CD4-positive, alpha-beta memory T cell (primary cell): ENCODE results near the gene TCF4. TPM values are rescaled to one million over a fixed set of nuclear protein-coding genes. Genes with fewer than 3 reads are reported as not detected.
A peak's percentile ranks its signal among the peaks of the same experiment; 100 is the strongest.

Experiments used
- CTCF ChIA-PET: fragments of 350-600 bp; sonication (Branson Sonifier 250); formaldehyde crosslinking; loops from one replicate; lab custom pipeline; 2021; ENCODE audit warnings: inconsistent platforms; ENCODE audit not compliant: partially characterized antibody; lab: Charles Lee
- POLR2A ChIA-PET: fragments of 350-600 bp; sonication (Branson Sonifier 250); formaldehyde crosslinking; loops from one replicate; lab custom pipeline; 2021; ENCODE audit not compliant: partially characterized antibody; lab: Charles Lee
- DNase-seq, 5 donors: peaks; one replicate each; pipeline versions ENCODE4 v3.0.0 to v3.0.0-alpha.2; 2020 to 2022; ENCODE audit warnings: mixed read lengths in 1 of 5
- H3K27ac ChIP-seq: one replicate; pipeline ENCODE4 v1.7.0; 2013; ENCODE audit warnings: low read depth, low read length
- H3K27me3 ChIP-seq: 2 replicates; pipeline ENCODE4 v1.7.0; 2013; ENCODE audit warnings: mild to moderate bottlenecking, low read length, moderate library complexity; ENCODE audit not compliant: insufficient read depth
- H3K36me3 ChIP-seq: 2 replicates; pipeline ENCODE4 v1.7.0; 2013; ENCODE audit warnings: mild to moderate bottlenecking, low read length, moderate library complexity; ENCODE audit not compliant: insufficient read depth
- H3K4me1 ChIP-seq: 2 replicates; pipeline ENCODE4 v1.7.0; 2013; ENCODE audit warnings: mild to moderate bottlenecking, low read length, moderate library complexity; ENCODE audit not compliant: insufficient read depth
- H3K4me3 ChIP-seq, 2 donors: one replicate each; pipeline ENCODE4 v1.7.0; 2013; ENCODE audit warnings: low read length in 2 of 2, mild to moderate bottlenecking in 1 of 2
- H3K9me3 ChIP-seq, 2 donors: one replicate each; pipeline ENCODE4 v1.7.0; 2013; ENCODE audit warnings: low read length in 2 of 2, control low read depth in 1 of 2; ENCODE audit not compliant: control insufficient read depth in 1 of 2
- H3K27ac Mint-ChIP-seq, 7 donors: one replicate each; pipeline ENCODE4 v1.8.0; 2020 to 2021; ENCODE audit warnings: mixed read lengths in 7 of 7, mild to moderate bottlenecking in 6 of 7, inconsistent platforms in 3 of 7, moderate library complexity in 3 of 7
- H3K27me3 Mint-ChIP-seq, 2 donors: one replicate each; pipeline ENCODE4 v1.8.0; 2020 to 2021; ENCODE audit warnings: mixed read lengths in 2 of 2
- H3K36me3 Mint-ChIP-seq, 2 donors: one replicate each; pipeline ENCODE4 v1.8.0; 2020 to 2021; ENCODE audit warnings: mixed read lengths in 2 of 2, inconsistent platforms in 1 of 2, mild to moderate bottlenecking in 1 of 2
- H3K4me1 Mint-ChIP-seq, 4 donors: one replicate each; pipeline ENCODE4 v1.8.0; 2020 to 2021; ENCODE audit warnings: mixed read lengths in 4 of 4, mild to moderate bottlenecking in 1 of 4
- H3K4me3 Mint-ChIP-seq, 8 donors: one replicate each; pipeline ENCODE4 v1.8.0; 2020 to 2021; ENCODE audit warnings: mixed read lengths in 8 of 8, mild to moderate bottlenecking in 7 of 8, moderate library complexity in 6 of 8, inconsistent platforms in 3 of 8
- H3K9me3 Mint-ChIP-seq, 8 donors: one replicate each; pipeline ENCODE4 v1.8.0; 2020 to 2021; ENCODE audit warnings: mixed read lengths in 8 of 8, mild to moderate bottlenecking in 5 of 8, inconsistent platforms in 3 of 8, moderate library complexity in 1 of 8
- intact Hi-C: fragments of 100-400 bp; cut with micrococcal nuclease; formaldehyde crosslinking; loops from one replicate; pipeline ENCODE4 v1.15.1; 2023
- polyA plus RNA-seq, 2 donors: library from polyadenylated mRNA; unstranded; fragments of 300-500 nt; fragmentation: Illumina TruSeq; gene quantifications; one replicate each; pipeline ENCODE4 v1.2.3, GENCODE V29; 2021
- total RNA-seq, 2 experiments: library from RNA; stranded (reverse); gene quantifications; one replicate each; pipeline ENCODE4 v1.2.3, GENCODE V29; 2021

The TCF4 gene
- total and polyA plus RNA-seq, 4 experiments from 2014 or later, result 0.11 to 2.2 (median 0.76) TPM

DNA sequence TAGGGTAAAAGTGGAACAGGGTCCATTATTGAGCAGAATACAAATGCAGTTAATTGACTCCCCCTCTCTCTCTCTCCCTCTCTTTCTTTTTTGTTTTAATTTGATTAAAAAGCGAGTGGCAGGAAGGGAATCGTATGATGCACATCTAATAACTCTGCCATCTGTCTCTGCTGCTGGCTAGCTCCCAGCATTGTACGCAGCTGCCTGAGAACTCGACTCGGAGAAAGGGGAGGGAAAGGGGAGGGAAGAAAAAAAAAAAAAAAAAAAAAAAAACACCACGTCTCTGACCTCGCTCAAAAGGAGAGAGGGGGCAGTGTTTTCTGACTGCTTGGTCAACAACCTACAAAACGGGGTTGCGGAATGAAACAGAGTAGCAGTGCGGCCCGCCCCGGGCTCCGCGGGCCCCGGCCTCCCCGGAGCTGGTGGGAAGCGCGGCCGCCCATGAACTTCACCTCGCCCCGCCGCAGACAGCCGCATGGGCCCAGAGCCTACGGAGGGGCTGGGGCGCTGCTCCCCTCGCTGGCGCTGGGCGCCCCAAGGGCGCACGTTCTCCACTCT, 265.7 kb downstream of the TCF4 start:
- H3K4me1 Mint-ChIP-seq, result peaks cover 4 to 11% (median 5%) of the 10 kb centered on the region in 4 donors
- Histone ChIP-seq H3K9me3 (no peaks in the 10 kb centered on the region), H3K27ac (no peak overlapping the region), H3K27me3 (no peaks in the 10 kb centered on the region), H3K4me1 (no peaks in the 10 kb centered on the region), H3K4me3 (no peak overlapping the region), H3K36me3 (no peaks in the 10 kb centered on the region)
- no peaks in the 10 kb centered on the region for H3K36me3 Mint-ChIP-seq
- CTCF ChIA-PET, result interaction anchor here (0.7 kb wide), 1 partner anchor 335 kb away, joined by 3 read pairs; no protein-coding TSS in a partner anchor
- intact Hi-C loops, result no loop called here
- H3K9me3 Mint-ChIP-seq, result peaks cover 0 to 7% (median 1%) of the 10 kb centered on the region in 8 donors
- POLR2A ChIA-PET, result no interaction called here
- no peak for DNase-seq
- H3K4me3 Mint-ChIP-seq, result peak overlapping the region in 1 of 8 donors; percentile 13
- no peak overlapping the region for H3K27ac Mint-ChIP-seq
- peaks cover 15 to 24% of the 10 kb centered on the region in 2 donors for H3K27me3 Mint-ChIP-seq

DNA sequence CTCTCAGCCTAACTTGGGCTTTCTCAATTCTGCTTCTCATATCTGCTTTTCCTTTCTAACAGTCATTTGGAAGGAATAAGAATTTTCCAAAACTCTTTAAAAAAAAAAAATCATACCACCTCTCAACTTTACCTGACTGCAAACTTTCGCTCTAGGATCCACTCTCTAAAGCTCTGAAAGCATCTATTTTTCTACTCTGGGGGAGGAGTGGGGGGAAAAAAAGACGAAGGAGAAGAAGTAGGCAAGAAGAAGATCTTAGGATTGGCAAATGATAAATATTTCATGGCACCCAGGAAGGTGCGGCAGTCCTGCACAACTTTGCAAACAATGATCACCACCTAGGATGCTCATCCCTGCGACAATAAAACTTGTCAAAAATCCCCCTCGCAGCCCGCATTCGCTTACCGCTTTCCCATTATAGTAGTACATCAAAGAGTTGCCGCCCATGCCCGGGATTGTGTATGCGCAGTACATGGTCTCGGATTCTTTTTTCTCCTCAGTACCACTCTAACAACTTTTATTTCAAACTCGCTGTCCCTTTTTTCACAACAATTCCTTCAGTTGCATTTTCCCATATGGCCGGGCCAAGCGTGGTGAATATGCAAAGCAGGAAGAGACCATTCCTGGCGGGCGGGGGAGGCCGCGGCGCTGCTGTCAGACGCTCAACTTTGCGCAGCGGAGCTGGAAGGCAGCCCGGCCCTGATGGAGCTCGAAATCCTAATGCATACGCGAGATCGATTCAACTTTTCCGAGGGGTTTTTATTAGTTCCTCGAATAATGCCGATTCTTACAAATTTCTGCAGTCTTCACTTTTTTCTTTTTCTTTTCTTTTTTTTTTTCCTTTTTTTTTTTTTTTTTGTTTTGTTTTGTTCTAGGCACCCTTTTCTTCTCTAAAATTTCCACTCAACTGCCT, 266.5 kb downstream of the TCF4 start:
- H3K27ac ChIP-seq, result no peak overlapping the region
- Mint-ChIP-seq H3K27ac (no peak overlapping the region), H3K36me3 (no peaks in the 10 kb centered on the region), H3K4me3 (peak overlapping the region in 7 of 8 donors; percentile 1 to 74 (median 46)), H3K4me1 (peaks cover 4 to 11% (median 5%) of the 10 kb centered on the region in 4 donors), H3K27me3 (peaks cover 15 to 24% of the 10 kb centered on the region in 2 donors), H3K9me3 (peaks cover 0 to 7% (median 1%) of the 10 kb centered on the region in 8 donors)
- no peak overlapping the region for H3K4me3 ChIP-seq
- no peaks in the 10 kb centered on the region for H3K27me3 ChIP-seq
- no peak for DNase-seq
- intact Hi-C loops, result no loop called here
- ChIA-PET POLR2A (no interaction called here), CTCF (interaction anchor here (0.7 kb wide), 1 partner anchor 334 kb away, joined by 3 read pairs; no protein-coding TSS in a partner anchor)
- no peaks in the 10 kb centered on the region for H3K9me3 ChIP-seq
- no peaks in the 10 kb centered on the region for H3K4me1 ChIP-seq
- H3K36me3 ChIP-seq, result no peaks in the 10 kb centered on the region

DNA sequence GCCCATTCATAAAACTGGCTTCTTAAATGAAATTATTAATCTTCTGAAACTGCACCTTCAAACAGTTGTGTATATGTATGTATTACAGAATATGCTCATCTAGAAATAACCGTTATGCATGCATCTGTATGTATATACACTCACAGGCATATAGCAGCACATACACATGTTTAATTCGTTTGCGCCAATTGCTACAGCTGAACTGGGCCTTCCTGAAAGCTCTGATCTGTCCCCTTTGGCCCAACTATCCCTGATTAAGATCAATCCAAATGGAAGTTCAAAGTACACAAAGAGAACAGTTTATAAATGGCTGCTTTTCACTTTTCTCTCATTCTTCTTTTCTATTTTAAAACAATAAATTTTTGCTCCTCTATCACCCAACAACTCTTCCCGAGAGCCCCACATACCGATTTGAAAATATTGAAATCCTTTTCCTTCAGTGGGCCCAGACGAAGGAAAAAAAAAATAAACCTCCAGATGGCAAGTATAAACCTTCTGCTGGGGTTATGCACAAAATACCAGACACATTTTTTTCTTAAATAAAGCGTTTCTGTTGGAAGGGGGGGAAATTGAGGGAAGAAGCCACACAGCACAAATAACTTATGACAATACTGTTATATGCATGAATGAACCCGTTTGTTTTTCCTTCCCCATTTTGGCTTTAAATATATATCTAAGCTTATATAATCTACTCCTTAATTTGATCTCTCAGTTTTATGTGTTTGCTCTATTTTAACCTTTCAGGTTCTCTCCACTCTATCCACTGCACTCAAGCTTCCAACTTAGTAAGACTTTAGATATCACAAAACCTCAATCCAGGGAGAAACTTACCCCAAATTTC, 267.3 kb downstream of the TCF4 start:
- peak overlapping the region in 1 of 8 donors; percentile 7 for H3K4me3 Mint-ChIP-seq
- H3K27ac Mint-ChIP-seq, result no peak overlapping the region
- peaks cover 4 to 11% (median 5%) of the 10 kb centered on the region in 4 donors for H3K4me1 Mint-ChIP-seq
- intact Hi-C loops, result no loop called here
- H3K9me3 Mint-ChIP-seq, result peaks cover 0 to 7% (median 1%) of the 10 kb centered on the region in 8 donors
- H3K36me3 Mint-ChIP-seq, result no peaks in the 10 kb centered on the region
- no peaks in the 10 kb centered on the region for H3K36me3 ChIP-seq
- no peaks in the 10 kb centered on the region for H3K4me1 ChIP-seq
- POLR2A ChIA-PET, result no interaction called here
- no peak overlapping the region for H3K27ac ChIP-seq
- H3K27me3 Mint-ChIP-seq, result peaks cover 13 to 24% of the 10 kb centered on the region in 2 donors
- no peak overlapping the region for H3K4me3 ChIP-seq
- CTCF ChIA-PET, result no interaction called here
- H3K9me3 ChIP-seq, result no peaks in the 10 kb centered on the region
- no peak for DNase-seq
- H3K27me3 ChIP-seq, result no peaks in the 10 kb centered on the region

DNA sequence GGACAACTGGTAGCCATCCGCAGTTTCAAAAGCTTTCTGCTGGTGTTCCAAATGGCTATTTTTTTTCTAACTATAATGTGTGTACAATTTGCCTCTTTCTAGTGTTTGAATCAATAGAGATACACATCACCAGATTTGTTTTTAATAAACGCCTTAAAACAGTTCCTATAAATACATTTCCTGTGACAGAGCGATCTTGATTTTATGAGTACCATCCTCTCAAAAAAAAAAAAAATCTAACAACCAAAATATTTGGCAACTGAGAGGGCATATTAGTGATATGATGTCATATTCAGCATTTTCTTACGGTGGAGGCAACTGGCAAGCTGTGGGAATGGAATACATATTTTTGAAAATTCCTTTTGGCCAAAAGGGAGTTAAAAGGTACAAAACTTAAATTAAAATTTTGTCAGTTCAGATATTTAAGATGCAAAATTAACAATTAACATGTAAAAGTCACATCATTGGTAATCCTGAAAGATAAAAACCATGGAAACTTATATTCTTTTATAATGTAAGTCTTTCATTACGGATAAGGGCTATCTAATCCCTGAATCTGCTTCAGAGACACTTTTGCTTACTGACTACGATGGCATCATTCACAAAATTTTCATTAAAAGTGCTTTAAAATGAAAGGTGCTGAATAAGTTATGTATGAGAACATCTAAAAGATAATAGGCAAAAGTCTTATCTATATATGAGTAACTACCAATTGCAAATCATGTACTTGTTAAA, 268.4 kb downstream of the TCF4 start:
- DNase-seq, result no peak
- Mint-ChIP-seq H3K27ac (no peak overlapping the region), H3K36me3 (no peaks in the 10 kb centered on the region), H3K9me3 (peaks cover 0 to 7% (median 1%) of the 10 kb centered on the region in 8 donors), H3K4me1 (peaks cover 4 to 11% (median 5%) of the 10 kb centered on the region in 4 donors), H3K4me3 (no peak overlapping the region), H3K27me3 (peaks cover 10 to 24% of the 10 kb centered on the region in 2 donors)
- H3K4me3 ChIP-seq, result no peak overlapping the region
- no peaks in the 10 kb centered on the region for H3K27me3 ChIP-seq
- CTCF ChIA-PET, result no interaction called here
- intact Hi-C loops, result no loop called here
- H3K4me1 ChIP-seq, result no peaks in the 10 kb centered on the region
- no peak overlapping the region for H3K27ac ChIP-seq
- no peaks in the 10 kb centered on the region for H3K9me3 ChIP-seq
- POLR2A ChIA-PET, result no interaction called here
- H3K36me3 ChIP-seq, result no peaks in the 10 kb centered on the region

- DNase-seq, result no peak
- Mint-ChIP-seq H3K27me3 (peaks cover 10 to 21% of the 10 kb centered on the region in 2 donors), H3K9me3 (peaks cover 0 to 7% (median 1%) of the 10 kb centered on the region in 8 donors), H3K4me1 (peaks cover 4 to 11% (median 5%) of the 10 kb centered on the region in 4 donors), H3K36me3 (no peaks in the 10 kb centered on the region), H3K27ac (no peak overlapping the region), H3K4me3 (no peak overlapping the region)
- intact Hi-C loops, result no loop called here
- Histone ChIP-seq H3K4me3 (no peak overlapping the region), H3K27ac (no peak overlapping the region), H3K9me3 (no peaks in the 10 kb centered on the region), H3K27me3 (no peaks in the 10 kb centered on the region), H3K36me3 (no peaks in the 10 kb centered on the region), H3K4me1 (no peaks in the 10 kb centered on the region)
- POLR2A ChIA-PET, result no interaction called here
- CTCF ChIA-PET, result no interaction called here
Observed at GRCh38 chr18:55318951-55319441, 269.0 kb downstream of the TCF4 start.

DNA sequence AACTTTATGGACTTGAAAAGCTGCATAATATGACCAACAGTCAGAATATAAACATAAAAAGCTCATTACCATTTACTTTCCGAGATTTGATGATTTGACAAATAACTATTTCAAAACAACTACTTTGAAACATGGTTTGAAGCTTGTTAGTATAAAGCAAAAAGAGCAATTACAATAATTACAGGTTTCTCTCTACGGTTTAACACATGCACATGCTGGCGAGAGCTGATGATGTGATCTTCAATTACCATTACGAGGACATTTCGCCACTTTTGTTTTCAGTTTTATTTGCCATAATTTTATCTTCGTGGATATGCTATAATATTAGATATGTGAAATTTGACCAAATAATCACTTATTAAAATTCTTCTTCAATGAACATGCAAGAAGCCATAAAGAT, 270.1 kb downstream of the TCF4 start:
- Histone ChIP-seq H3K27me3 (no peaks in the 10 kb centered on the region), H3K9me3 (no peaks in the 10 kb centered on the region), H3K4me3 (no peak overlapping the region), H3K36me3 (no peaks in the 10 kb centered on the region), H3K27ac (no peak overlapping the region), H3K4me1 (no peaks in the 10 kb centered on the region)
- POLR2A ChIA-PET, result no interaction called here
- Mint-ChIP-seq H3K36me3 (no peaks in the 10 kb centered on the region), H3K4me3 (no peak overlapping the region), H3K9me3 (peaks cover 0 to 4% (median 1%) of the 10 kb centered on the region in 8 donors), H3K27ac (no peak overlapping the region), H3K4me1 (peaks cover 4 to 8% (median 5%) of the 10 kb centered on the region in 4 donors), H3K27me3 (peaks cover 6 to 13% of the 10 kb centered on the region in 2 donors)
- DNase-seq, result no peak
- intact Hi-C loops, result no loop called here
- CTCF ChIA-PET, result no interaction called here
